Measurements from ENCODE around the gene TAS2R31. TPM values are rescaled to one million over a fixed set of nuclear protein-coding genes. Genes with fewer than 3 reads are reported as not detected.
A peak's percentile ranks its signal among the peaks of the same experiment; 100 is the strongest.
"Not testable (repeated sequence)": the region's sequence is repeated elsewhere in the genome, so short reads cannot be mapped to it uniquely, and the experiment has no call there.

Gene TAS2R31
- total and polyA plus RNA-seq, 2 experiments from 2014 or later: 0.24 to 0.97 TPM

DNA sequence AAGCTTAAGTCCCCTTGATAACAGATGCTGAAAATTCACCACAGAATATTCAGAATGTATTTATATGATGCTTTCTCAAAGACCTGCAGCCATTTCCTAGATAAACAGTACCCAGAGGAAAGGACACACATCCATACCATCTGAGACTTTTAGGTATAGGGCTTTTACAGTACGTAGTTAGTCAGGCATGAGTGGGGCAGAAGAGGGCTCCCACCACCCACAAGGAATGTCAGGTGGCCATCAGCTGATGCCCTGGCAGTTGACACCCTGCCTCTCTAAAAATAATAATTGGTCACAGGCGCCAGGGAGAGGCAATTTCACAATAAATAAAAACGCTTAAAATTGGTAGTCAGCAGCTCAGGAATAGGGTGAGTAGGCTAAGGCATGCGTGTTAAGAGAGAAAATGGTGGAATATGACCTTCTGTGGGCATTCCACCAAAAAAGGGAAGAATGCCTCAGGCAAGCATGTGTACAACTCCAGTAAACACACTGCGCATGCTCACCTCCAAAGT, 38.7 kb upstream of the TAS2R31 start:
- Histone ChIP-seq H3K27ac (no peak overlapping the region), H3K36me3 (ENCODE audit: low read depth) (no peaks in the 10 kb centered on the region), H4K20me1 (ENCODE audit: insufficient read depth) (no peaks in the 10 kb centered on the region), H3K4me2 (ENCODE audit: unreplicated experiment) (no peak overlapping the region), H3K4me3 (no peak overlapping the region), H3K9ac (no peak overlapping the region), H3K9me2 (ENCODE audit: insufficient read depth) (no peaks in the 10 kb centered on the region), H3K79me2 (ENCODE audit: insufficient read depth) (no peaks in the 10 kb centered on the region), H3K27me3 (replicated peaks; ENCODE audit: insufficient read depth) (no peaks in the 10 kb centered on the region), H3F3A (ENCODE audit: insufficient read depth) (no peaks in the 10 kb centered on the region), H2AFZ (no peak overlapping the region), H3K4me1 (ENCODE audit: insufficient read depth) (no peaks in the 10 kb centered on the region; the same call in 1 of the 2 replicates), H3K9me3 (ENCODE audit: low read depth) (no peaks in the 10 kb centered on the region)
- in situ Hi-C loops (cut with MboI): loop anchor here (5.0 kb wide), 1 partner anchor 53 kb away; no protein-coding TSS in a partner anchor
- TF ChIP-seq EZH2phosphoT487 (IDR thresholded peaks at IDR 0.05; ENCODE audit: insufficient read depth, low read depth) (no peak), EZH2 (IDR thresholded peaks at IDR 0.05; ENCODE audit: insufficient read depth, poor library complexity, severe bottlenecking) (no peak)
- no peak for DNase-seq
- 80 to 84% methylated on average over 5 of the region's 5 CpGs for WGBS, 2 experiments (ENCODE audit: low coverage in 1 of 2, low lambda C conversion rate in 2 of 2, missing lambda C conversion rate in 2 of 2)

DNA sequence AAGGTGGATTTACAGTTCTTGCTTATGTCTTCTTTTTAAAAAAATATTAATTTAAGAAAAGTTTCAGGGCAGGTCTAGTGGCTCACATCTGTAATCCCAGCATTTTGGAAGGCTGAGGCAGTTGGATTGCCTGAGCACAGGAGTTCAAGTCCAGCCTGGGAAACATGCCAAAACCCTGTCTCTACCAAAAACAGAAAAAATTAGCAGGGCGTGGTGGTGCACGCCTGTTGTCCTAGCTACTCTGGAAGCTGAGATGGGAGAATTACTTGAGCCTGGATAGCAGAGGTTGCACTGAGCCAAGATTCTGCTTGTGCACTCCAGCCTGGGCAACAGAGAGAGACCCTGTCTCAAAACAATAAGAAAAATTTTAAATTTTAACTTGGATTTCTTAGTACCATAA, 36.3 kb upstream of the TAS2R31 start:
- 42 to 46% methylated on average over 2 of the region's 2 CpGs for WGBS, 2 experiments (ENCODE audit: low coverage in 1 of 2, low lambda C conversion rate in 2 of 2, missing lambda C conversion rate in 2 of 2)
- TF ChIP-seq EZH2 (IDR thresholded peaks at IDR 0.05; ENCODE audit: insufficient read depth, poor library complexity, severe bottlenecking) (no peak), EZH2phosphoT487 (IDR thresholded peaks at IDR 0.05; ENCODE audit: insufficient read depth, low read depth) (no peak)

DNA sequence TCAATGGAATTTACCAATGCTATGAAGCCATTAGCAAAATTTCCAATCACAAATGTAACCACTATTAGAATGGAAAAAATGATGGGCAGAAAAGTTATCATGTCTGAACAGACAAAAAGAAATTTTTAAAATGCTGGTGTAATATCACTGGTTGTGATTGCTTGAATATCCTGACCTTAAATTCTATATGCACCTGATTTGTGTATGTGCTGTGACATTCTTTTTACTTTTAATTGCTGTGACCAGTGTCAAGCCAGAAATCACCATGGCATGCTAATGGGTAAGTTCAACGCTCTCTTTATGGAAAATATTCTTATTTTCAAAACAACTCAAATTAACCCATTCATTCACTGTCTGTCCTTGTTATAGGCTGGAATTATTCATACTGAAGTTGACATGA, 31.0 kb upstream of the TAS2R31 start, which contains the start of gene TAS2R46:
Gene TAS2R46 (minus strand): TSS at position 101 of the 400 bp plus-strand sequence. CDS start 0 bp downstream, at position 101.
- H3K36me3 ChIP-seq (ENCODE audit: low read depth); H4K20me1 ChIP-seq (ENCODE audit: insufficient read depth); DNase-seq; H3K9me2 ChIP-seq (ENCODE audit: insufficient read depth); H3K27ac ChIP-seq; H3F3A ChIP-seq (ENCODE audit: insufficient read depth); in situ Hi-C loops (cut with MboI); H3K9ac ChIP-seq; H2AFZ ChIP-seq; H3K4me1 ChIP-seq (ENCODE audit: insufficient read depth); H3K4me2 ChIP-seq (ENCODE audit: unreplicated experiment); H3K27me3 ChIP-seq (replicated peaks; ENCODE audit: insufficient read depth); H3K4me3 ChIP-seq; H3K9me3 ChIP-seq (ENCODE audit: low read depth); H3K79me2 ChIP-seq (ENCODE audit: insufficient read depth): not testable (repeated sequence)
- 95 to 100% methylated on average over 1 of the region's 1 CpG for WGBS, 2 experiments (ENCODE audit: low coverage in 1 of 2, low lambda C conversion rate in 2 of 2, missing lambda C conversion rate in 2 of 2)

More for the DNA sequence above, 36.3 kb upstream of the TAS2R31 start:
- no peaks in the 10 kb centered on the region; the same call in 1 of the 2 replicates for H3K4me1 ChIP-seq (ENCODE audit: insufficient read depth)
- H3K27me3 ChIP-seq (replicated peaks; ENCODE audit: insufficient read depth): no peaks in the 10 kb centered on the region
- no peaks in the 10 kb centered on the region for H3K79me2 ChIP-seq (ENCODE audit: insufficient read depth)
- no peak overlapping the region for H3K27ac ChIP-seq
- H3K36me3 ChIP-seq (ENCODE audit: low read depth): no peaks in the 10 kb centered on the region
- H3K9ac ChIP-seq: no peak overlapping the region
- H2AFZ ChIP-seq: no peak overlapping the region
- no peak overlapping the region for H3K4me3 ChIP-seq
- H3K9me3 ChIP-seq (ENCODE audit: low read depth): no peaks in the 10 kb centered on the region
- DNase-seq: peak; percentile 23
- H3K4me2 ChIP-seq (ENCODE audit: unreplicated experiment): no peak overlapping the region
- in situ Hi-C loops (cut with MboI): no loop called here
- no peaks in the 10 kb centered on the region for H4K20me1 ChIP-seq (ENCODE audit: insufficient read depth)
- H3K9me2 ChIP-seq (ENCODE audit: insufficient read depth): no peaks in the 10 kb centered on the region
- H3F3A ChIP-seq (ENCODE audit: insufficient read depth): no peaks in the 10 kb centered on the region

DNA sequence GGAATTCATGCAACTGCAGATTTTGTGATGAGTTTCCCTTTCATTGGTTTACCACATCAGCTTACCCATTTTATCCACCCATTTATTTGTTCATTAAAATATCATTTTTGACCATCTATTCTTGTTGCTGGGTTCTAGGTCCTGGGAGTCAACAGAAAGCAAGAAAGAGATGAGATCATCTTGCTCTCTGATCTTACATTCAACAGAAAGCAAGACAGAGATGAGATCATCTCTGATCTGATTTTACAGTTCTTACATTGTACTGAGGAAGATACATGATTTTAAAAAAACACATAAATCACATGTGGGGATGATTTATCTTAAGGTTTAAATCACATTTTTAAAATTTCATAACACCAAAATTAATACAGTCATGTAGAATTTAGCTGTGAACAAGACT, 28.6 kb upstream of the TAS2R31 start:
- Histone ChIP-seq H3K27ac (no peak overlapping the region), H3K4me1 (ENCODE audit: insufficient read depth) (no peaks in the 10 kb centered on the region), H3K9me2 (ENCODE audit: insufficient read depth) (no peaks in the 10 kb centered on the region), H4K20me1 (ENCODE audit: insufficient read depth) (no peaks in the 10 kb centered on the region), H3K27me3 (replicated peaks; ENCODE audit: insufficient read depth) (no peaks in the 10 kb centered on the region), H2AFZ (no peak overlapping the region), H3K9ac (no peak overlapping the region), H3K4me3 (no peak overlapping the region), H3K79me2 (ENCODE audit: insufficient read depth) (no peaks in the 10 kb centered on the region), H3F3A (ENCODE audit: insufficient read depth) (no peaks in the 10 kb centered on the region), H3K4me2 (ENCODE audit: unreplicated experiment) (no peak overlapping the region), H3K9me3 (ENCODE audit: low read depth) (no peaks in the 10 kb centered on the region), H3K36me3 (ENCODE audit: low read depth) (no peaks in the 10 kb centered on the region)
- DNase-seq: peak; percentile 15
- no peak for TF ChIP-seq EZH2 (IDR thresholded peaks at IDR 0.05; ENCODE audit: insufficient read depth, poor library complexity, severe bottlenecking)
- no peak for TF ChIP-seq EZH2phosphoT487 (IDR thresholded peaks at IDR 0.05; ENCODE audit: insufficient read depth, low read depth)
- in situ Hi-C loops (cut with MboI): no loop called here

DNA sequence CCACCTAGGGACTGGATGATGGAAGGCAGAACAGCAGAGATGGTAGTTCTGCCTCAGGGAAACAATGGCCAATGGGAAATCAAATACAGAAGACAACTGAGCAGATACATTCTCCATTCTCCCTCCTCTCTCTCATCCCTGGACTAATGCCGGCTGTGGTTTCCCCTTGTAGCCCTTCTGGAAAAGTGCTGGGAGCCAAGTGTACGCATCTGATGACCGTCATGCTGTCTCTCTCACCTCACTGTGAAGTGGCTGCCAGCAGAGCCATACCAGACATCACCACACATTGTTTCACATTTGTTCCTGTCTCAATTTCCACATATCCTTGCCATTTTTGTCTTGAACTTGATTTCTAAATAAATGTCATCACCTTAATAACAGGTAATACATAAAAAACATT, 27.8 kb upstream of the TAS2R31 start:
- TF ChIP-seq EZH2 (IDR thresholded peaks at IDR 0.05; ENCODE audit: insufficient read depth, poor library complexity, severe bottlenecking) (no peak), EZH2phosphoT487 (IDR thresholded peaks at IDR 0.05; ENCODE audit: insufficient read depth, low read depth) (no peak)
- Histone ChIP-seq H3K27ac (no peak overlapping the region), H2AFZ (no peak overlapping the region), H3K79me2 (ENCODE audit: insufficient read depth) (no peaks in the 10 kb centered on the region), H3K4me2 (ENCODE audit: unreplicated experiment) (no peak overlapping the region), H3K36me3 (ENCODE audit: low read depth) (no peaks in the 10 kb centered on the region), H3K9me2 (ENCODE audit: insufficient read depth) (no peaks in the 10 kb centered on the region), H3K9ac (no peak overlapping the region), H3K27me3 (replicated peaks; ENCODE audit: insufficient read depth) (no peaks in the 10 kb centered on the region), H3K4me3 (no peak overlapping the region), H3F3A (ENCODE audit: insufficient read depth) (no peaks in the 10 kb centered on the region), H4K20me1 (ENCODE audit: insufficient read depth) (no peaks in the 10 kb centered on the region), H3K9me3 (ENCODE audit: low read depth) (no peaks in the 10 kb centered on the region), H3K4me1 (ENCODE audit: insufficient read depth) (no peaks in the 10 kb centered on the region)
- WGBS, 2 experiments (ENCODE audit: low coverage in 1 of 2, low lambda C conversion rate in 2 of 2, missing lambda C conversion rate in 2 of 2): 98 to 100% methylated on average over 3 of the region's 3 CpGs
- DNase-seq: no peak
- in situ Hi-C loops (cut with MboI): no loop called here

Measured in GM23248 (cell line).